Motor neuron (in vitro differentiated cells): Measurements from ENCODE around the gene MAN1B1. TPM values are rescaled to one million over a fixed set of nuclear protein-coding genes. Genes with fewer than 3 reads are reported as not detected.
A peak's percentile ranks its signal among the peaks of the same experiment; 100 is the strongest.

Experiments used
- ATAC-seq, 8 experiments: fragments of 200-7000 bp; cut with Tn5 transposase; replicated peaks in 6 of 8; 2 replicates each; pipeline ENCODE4 v1.8.0; 2021; ENCODE audit warnings: mild to moderate bottlenecking in 8 of 8, moderate library complexity in 8 of 8
- H3K27ac ChIP-seq, 2 donors: fragments of 250-450 bp; sonication (Bioruptor Pico); 2 replicates each; pipeline ENCODE4 v1.9.0; 2021; ENCODE audit warnings: antibody characterized with exemption in 2 of 2, mild to moderate bottlenecking in 2 of 2, moderate library complexity in 1 of 2
- H3K4me1 ChIP-seq, 2 donors: fragments of 250-450 bp; sonication (Bioruptor Pico); replicated peaks in 1 of 2; 2 replicates each; pipeline ENCODE4 v1.6.1; 2021; ENCODE audit warnings: antibody characterized with exemption in 2 of 2, mild to moderate bottlenecking in 2 of 2, moderate library complexity in 1 of 2
- H3K4me3 ChIP-seq, 5 donors: fragments of 250-450 bp; sonication (Bioruptor Pico); 2 replicates each; pipeline ENCODE4 v1.9.0; 2021; ENCODE audit warnings: antibody characterized with exemption in 5 of 5, mild to moderate bottlenecking in 5 of 5, moderate library complexity in 4 of 5
- WGBS, 10 experiments: fragments of 450-650 bp; shearing (Covaris generic); methylation state at CpG; one replicate each; pipeline ENCODE4 v1.0.0; 2022; 5-methylcytosine and 5-hydroxymethylcytosine counted together
- in situ Hi-C, 9 experiments: fragments of 400-800 bp; cut with MboI; loops; one replicate each; pipeline ENCODE4 v1.15.0; 2021; ENCODE audit warnings: low sequenced_read_pairs in 9 of 9, low pct_unique_long_range_greater_than_20kb in 2 of 9; ENCODE audit not compliant: unreplicated experiment in 9 of 9
- total RNA-seq, 8 experiments: library from RNA; unstranded; fragments of 300-600 nt; gene quantifications; 2 replicates each; pipeline versions ENCODE4 v1.2.3 to v1.2.4, GENCODE V29; 2022

Gene MAN1B1
- 10 to 100 TPM; 28.6 to 89.3 (median 50.3) TPM for total RNA-seq

GRCh38 chr9:137086531-137087408, at the start of gene MAN1B1:
Gene MAN1B1 (plus strand): TSS chr9:137086985. CDS start chr9:137087000, 15 bp downstream.
- in situ Hi-C loops: no loop called here
- Histone ChIP-seq H3K27ac (peak within 1 kb of the TSS; percentile 80 to 81), H3K4me3 (peak within 1 kb of the TSS; percentile 59 to 78 (median 69)), H3K4me1 (peaks cover 15 to 18% of the 10 kb centered on the region in 2 donors)
- WGBS, 10 experiments: 0% methylated on average over 6 to 25 of the region's 101 CpGs; no CpG with 5 or more reads in 7 of the 10 experiments
- peak; percentile 65 to 93 (median 87) for ATAC-seq

GRCh38 chr9:137037035-137037434, 49.8 kb upstream of the MAN1B1 start:
- Histone ChIP-seq H3K27ac (no peak overlapping the region), H3K4me1 (peaks cover 3 to 8% of the 10 kb centered on the region in 2 donors), H3K4me3 (no peak overlapping the region)
- WGBS, 10 experiments: 20 to 96% (median 79%) methylated on average over 1 to 5 of the region's 13 CpGs; no CpG with 5 or more reads in 6 of the 10 experiments
- in situ Hi-C loops: loop anchor here in 7 of 9 experiments (25.0 kb wide), 1 partner anchor 250 kb away; the partner anchor contains the start of genes CCDC183 (in 7 of the 7) and TMEM141 (in 7 of the 7)
- ATAC-seq: no peak

GRCh38 chr9:137037483-137037882, 49.3 kb upstream of the MAN1B1 start:
- ATAC-seq: no peak
- 80 to 100% (median 84%) methylated on average over 1 to 5 of the region's 10 CpGs; no CpG with 5 or more reads in 4 of the 10 experiments for WGBS, 10 experiments
- peaks cover 2 to 4% of the 10 kb centered on the region in 2 donors for H3K4me1 ChIP-seq
- in situ Hi-C loops: loop anchor here in 7 of 9 experiments (25.0 kb wide), 1 partner anchor 250 kb away; the partner anchor contains the start of genes CCDC183 (in 7 of the 7) and TMEM141 (in 7 of the 7)
- no peak overlapping the region for H3K4me3 ChIP-seq
- H3K27ac ChIP-seq: no peak overlapping the region

DNA sequence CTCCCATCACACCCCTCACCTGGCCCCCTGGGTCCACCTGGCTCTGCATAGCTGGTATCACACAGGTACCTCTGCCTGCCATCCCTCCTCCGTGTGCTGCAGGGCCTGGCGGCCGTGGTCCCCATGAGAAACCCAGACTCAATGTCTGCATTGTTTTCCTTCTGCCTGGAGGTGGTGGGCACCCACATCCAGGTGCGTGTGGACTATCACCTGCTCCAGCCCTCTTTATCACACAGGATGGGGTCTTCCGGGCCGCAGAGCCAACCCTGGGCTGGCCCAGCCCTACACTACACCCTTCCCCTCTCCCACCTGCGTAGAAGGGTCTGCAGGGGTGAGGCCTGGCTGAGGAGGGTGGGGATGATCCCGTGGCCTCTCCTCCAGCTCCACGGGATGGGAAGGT, 47.9 kb upstream of the MAN1B1 start:
- peaks cover 5% of the 10 kb centered on the region in 2 donors for H3K4me1 ChIP-seq
- no peak overlapping the region for H3K4me3 ChIP-seq
- no peak overlapping the region for H3K27ac ChIP-seq
- in situ Hi-C loops: loop anchor here in 7 of 9 experiments (25.0 kb wide), 1 partner anchor 252 kb away; the partner anchor contains the start of genes CCDC183 (in 7 of the 7) and TMEM141 (in 7 of the 7)
- ATAC-seq: no peak
- 93 to 100% (median 100%) methylated on average over 2 to 3 of the region's 9 CpGs; no CpG with 5 or more reads in 7 of the 10 experiments for WGBS, 10 experiments

GRCh38 chr9:137039611-137040366, 47.0 kb upstream of the MAN1B1 start:
- in situ Hi-C loops: loop anchor here in 7 of 9 experiments (25.0 kb wide), 1 partner anchor 252 kb away; the partner anchor contains the start of genes CCDC183 (in 7 of the 7) and TMEM141 (in 7 of the 7)
- 33 to 100% (median 80%) methylated on average over 1 to 6 of the region's 32 CpGs; no CpG with 5 or more reads in 5 of the 10 experiments for WGBS, 10 experiments
- no peak for ATAC-seq
- H3K4me3 ChIP-seq: no peak overlapping the region
- peaks cover 14% of the 10 kb centered on the region in 2 donors for H3K4me1 ChIP-seq
- H3K27ac ChIP-seq: no peak overlapping the region

DNA sequence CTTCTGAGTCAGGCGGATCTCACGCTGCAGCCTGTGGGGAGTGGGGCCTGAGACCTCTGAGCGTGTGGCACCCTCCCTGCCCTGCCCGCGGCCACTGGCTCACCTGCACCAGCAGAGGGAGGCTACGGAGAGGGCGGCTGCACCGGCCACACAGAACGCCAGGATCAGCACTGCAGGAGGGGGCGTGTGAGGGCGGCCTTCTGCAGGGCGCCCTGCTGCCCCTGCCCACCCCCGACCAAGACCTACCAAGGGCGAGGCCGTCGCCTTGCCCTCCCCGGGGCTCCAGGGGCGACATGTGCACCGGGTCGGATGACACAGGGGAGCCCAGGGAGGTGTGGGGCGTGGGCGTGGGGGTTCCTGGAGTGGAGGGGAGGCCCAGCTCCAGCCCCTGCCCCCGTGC, 46.2 kb upstream of the MAN1B1 start:
- H3K27ac ChIP-seq: no peak overlapping the region
- peak in 3 of 8 experiments; percentile 1 to 5 (median 2) for ATAC-seq
- H3K4me1 ChIP-seq: peaks cover 14 to 15% of the 10 kb centered on the region in 2 donors
- in situ Hi-C loops: loop anchor here in 7 of 9 experiments (25.0 kb wide), 1 partner anchor 253 kb away; the partner anchor contains the start of genes CCDC183 (in 7 of the 7) and TMEM141 (in 7 of the 7)
- WGBS, 10 experiments: no CpG with 5 or more reads among the region's 23 CpGs
- H3K4me3 ChIP-seq: no peak overlapping the region

- no peak overlapping the region for H3K4me3 ChIP-seq
- peaks cover 14 to 15% of the 10 kb centered on the region in 2 donors for H3K4me1 ChIP-seq
- in situ Hi-C loops: loop anchor here in 7 of 9 experiments (25.0 kb wide), 1 partner anchor 254 kb away; the partner anchor contains the start of genes CCDC183 (in 7 of the 7) and TMEM141 (in 7 of the 7)
- 40% methylated on average over 1 to 4 of the region's 16 CpGs; no CpG with 5 or more reads in 8 of the 10 experiments for WGBS, 10 experiments
- ATAC-seq: peak in 5 of 8 experiments; percentile 11 to 32 (median 18)
- H3K27ac ChIP-seq: no peak overlapping the region
Observed at GRCh38 chr9:137041124-137041523, 45.7 kb upstream of the MAN1B1 start.

GRCh38 chr9:137042751-137043727, 43.7 kb upstream of the MAN1B1 start:
- no peak for ATAC-seq
- Histone ChIP-seq H3K4me3 (no peak overlapping the region), H3K27ac (no peak overlapping the region), H3K4me1 (peaks cover 14 to 15% of the 10 kb centered on the region in 2 donors)
- 67 to 100% (median 94%) methylated on average over 1 to 5 of the region's 36 CpGs; no CpG with 5 or more reads in 5 of the 10 experiments for WGBS, 10 experiments
- in situ Hi-C loops: loop anchor here in 7 of 9 experiments (25.0 kb wide), 1 partner anchor 256 kb away; the partner anchor contains the start of genes CCDC183 (in 7 of the 7) and TMEM141 (in 7 of the 7)

DNA sequence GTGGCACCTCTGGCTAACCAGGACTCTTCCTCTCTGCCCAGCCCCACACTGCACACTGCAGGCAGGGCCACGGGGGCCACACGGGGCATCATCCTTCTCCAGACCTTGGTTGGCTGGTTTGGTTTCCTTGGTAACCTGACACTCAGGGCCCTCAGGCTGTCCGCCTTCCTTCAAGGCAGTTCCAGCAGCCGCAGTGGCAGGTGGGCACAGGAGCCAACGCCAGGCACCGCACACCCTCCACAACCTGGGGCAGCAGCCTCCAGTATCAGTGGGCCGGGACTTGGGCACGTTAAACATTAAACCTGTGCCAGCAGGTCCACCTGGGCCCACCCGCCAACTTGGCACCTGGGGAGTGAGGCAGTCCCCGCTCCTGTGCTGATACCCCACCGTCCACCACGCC, 42.7 kb upstream of the MAN1B1 start:
- in situ Hi-C loops: loop anchor here in 7 of 9 experiments (25.0 kb wide), 1 partner anchor 257 kb away; the partner anchor contains the start of genes CCDC183 (in 7 of the 7) and TMEM141 (in 7 of the 7)
- H3K4me1 ChIP-seq: peaks cover 18 to 19% of the 10 kb centered on the region in 2 donors

GRCh38 chr9:137044502-137045177, 42.1 kb upstream of the MAN1B1 start:
- ATAC-seq: peak in 1 of 8 experiments; percentile 9
- peak overlapping the region; percentile 45 to 80 (median 67) for H3K4me3 ChIP-seq
- WGBS, 10 experiments: 28 to 66% (median 41%) methylated on average over 1 to 8 of the region's 18 CpGs; no CpG with 5 or more reads in 4 of the 10 experiments
- peaks cover 18 to 22% of the 10 kb centered on the region in 2 donors for H3K4me1 ChIP-seq
- in situ Hi-C loops: loop anchor here in 7 of 9 experiments (25.0 kb wide), 1 partner anchor 257 kb away; the partner anchor contains the start of genes CCDC183 (in 7 of the 7) and TMEM141 (in 7 of the 7)
- H3K27ac ChIP-seq: no peak overlapping the region

More for the DNA sequence above, 42.7 kb upstream of the MAN1B1 start:
- 48 to 94% (median 76%) methylated on average over 2 to 6 of the region's 12 CpGs; no CpG with 5 or more reads in 7 of the 10 experiments for WGBS, 10 experiments
- Histone ChIP-seq H3K27ac (no peak overlapping the region), H3K4me3 (peak overlapping the region in 2 of 5 donors; percentile 45 to 63)
- no peak for ATAC-seq
